HepG2 (cell line): ENCODE measurements around the gene ZBTB46.

Source experiments
- BHLHE40 ChIP-seq: IDR thresholded peaks from 2 replicates; pipeline ENCODE4 v1.6.1; 2011; ENCODE audit warnings: low read length, improper control_type of control experiment
- E2F5 ChIP-seq: sonication (generic); formaldehyde crosslinking; conservative IDR thresholded peaks from 2 replicates; pipeline ENCODE4 v1.4.0; 2020; ENCODE audit warnings: missing genetic modification reagents
- ELF4 ChIP-seq: sonication (generic); formaldehyde crosslinking; IDR thresholded peaks from 2 replicates; pipeline ENCODE4 v1.5.0; 2020; ENCODE audit warnings: missing genetic modification reagents, mild to moderate bottlenecking, moderate library complexity, borderline replicate concordance
- EP300 ChIP-seq, 3 experiments: sonication (generic) in 1 of 3; formaldehyde crosslinking in 1 of 3; IDR thresholded peaks; 2 replicates each; pipeline versions ENCODE4 v1.5.1 to v1.6.1; 2011 to 2020; ENCODE audit warnings: low read depth in 2 of 3, low read length in 2 of 3, borderline replicate concordance in 1 of 3, improper control_type of control experiment in 1 of 3, mild to moderate bottlenecking in 1 of 3, missing genetic modification reagents in 1 of 3, moderate library complexity in 1 of 3
- HDAC2 ChIP-seq: sonication (generic); formaldehyde crosslinking; IDR thresholded peaks from 2 replicates; pipeline ENCODE4 v1.4.0; 2020; ENCODE audit warnings: missing genetic modification reagents
- KAT8 ChIP-seq: IDR thresholded peaks from 2 replicates; pipeline ENCODE4 v1.6.1; 2016; ENCODE audit warnings: missing genetic modification reagents, missing compliant biosample characterization
- MAFF ChIP-seq: IDR thresholded peaks from 2 replicates; pipeline ENCODE4 v1.6.1; 2011; ENCODE audit warnings: low read depth, low read length, improper control_type of control experiment
- NR2C2 ChIP-seq: sonication (generic); formaldehyde crosslinking; IDR thresholded peaks from 2 replicates; pipeline ENCODE4 v1.4.0; 2020; ENCODE audit warnings: missing genetic modification reagents, mild to moderate bottlenecking, moderate library complexity, borderline replicate concordance
- RAD21 ChIP-seq: fragments of 450-650 bp; formaldehyde crosslinking; IDR thresholded peaks from 2 replicates; pipeline ENCODE4 v1.5.0; 2020; ENCODE audit warnings: mild to moderate bottlenecking
- SIN3A ChIP-seq: IDR thresholded peaks from 2 replicates; pipeline ENCODE4 v1.6.1; 2011; ENCODE audit warnings: low read depth, mild to moderate bottlenecking, control low read depth, low read length, borderline replicate concordance
- TAF1 ChIP-seq: sonication (generic); formaldehyde crosslinking; IDR thresholded peaks from 2 replicates; pipeline ENCODE4 v1.4.0; 2020; ENCODE audit warnings: missing genetic modification reagents
- TCF12 ChIP-seq, 2 experiments: fragments of 450-650 bp in 1 of 2; sonication (generic) in 1 of 2; formaldehyde crosslinking in 1 of 2; IDR thresholded peaks; 2 replicates each; pipeline versions ENCODE4 v1.6.1 to v1.8.0; 2017 to 2022; ENCODE audit warnings: antibody characterized with exemption in 1 of 2, mild to moderate bottlenecking in 1 of 2, missing genetic modification reagents in 1 of 2, moderate library complexity in 1 of 2
- TF ChIP-seq, protein P1 (sequence below): sonication (generic); formaldehyde crosslinking; IDR thresholded peaks from 2 replicates; pipeline ENCODE4 v1.4.0; 2020; ENCODE audit warnings: low read depth, missing genetic modification reagents
- TF ChIP-seq, protein P2 (sequence below): sonication (generic); formaldehyde crosslinking; IDR thresholded peaks from 2 replicates; pipeline ENCODE4 v1.4.0; 2020; ENCODE audit warnings: missing genetic modification reagents, borderline replicate concordance

- TF ChIP-seq E2F5 (CRISPR knock-in tag), result no peak
- no peak for TF ChIP-seq NR2C2 (CRISPR knock-in tag)
- TF ChIP-seq HDAC2 (CRISPR knock-in tag), result no peak
- TF ChIP-seq EP300 (IDR thresholded peaks at IDR 0.05; ENCODE audit: low read depth in 2 of 2, low read length in 2 of 2), result no peak
- TF ChIP-seq EP300 (CRISPR knock-in tag; IDR thresholded peaks at IDR 0.05; ENCODE audit: borderline replicate concordance), result no peak
- TF ChIP-seq, protein P1, sequence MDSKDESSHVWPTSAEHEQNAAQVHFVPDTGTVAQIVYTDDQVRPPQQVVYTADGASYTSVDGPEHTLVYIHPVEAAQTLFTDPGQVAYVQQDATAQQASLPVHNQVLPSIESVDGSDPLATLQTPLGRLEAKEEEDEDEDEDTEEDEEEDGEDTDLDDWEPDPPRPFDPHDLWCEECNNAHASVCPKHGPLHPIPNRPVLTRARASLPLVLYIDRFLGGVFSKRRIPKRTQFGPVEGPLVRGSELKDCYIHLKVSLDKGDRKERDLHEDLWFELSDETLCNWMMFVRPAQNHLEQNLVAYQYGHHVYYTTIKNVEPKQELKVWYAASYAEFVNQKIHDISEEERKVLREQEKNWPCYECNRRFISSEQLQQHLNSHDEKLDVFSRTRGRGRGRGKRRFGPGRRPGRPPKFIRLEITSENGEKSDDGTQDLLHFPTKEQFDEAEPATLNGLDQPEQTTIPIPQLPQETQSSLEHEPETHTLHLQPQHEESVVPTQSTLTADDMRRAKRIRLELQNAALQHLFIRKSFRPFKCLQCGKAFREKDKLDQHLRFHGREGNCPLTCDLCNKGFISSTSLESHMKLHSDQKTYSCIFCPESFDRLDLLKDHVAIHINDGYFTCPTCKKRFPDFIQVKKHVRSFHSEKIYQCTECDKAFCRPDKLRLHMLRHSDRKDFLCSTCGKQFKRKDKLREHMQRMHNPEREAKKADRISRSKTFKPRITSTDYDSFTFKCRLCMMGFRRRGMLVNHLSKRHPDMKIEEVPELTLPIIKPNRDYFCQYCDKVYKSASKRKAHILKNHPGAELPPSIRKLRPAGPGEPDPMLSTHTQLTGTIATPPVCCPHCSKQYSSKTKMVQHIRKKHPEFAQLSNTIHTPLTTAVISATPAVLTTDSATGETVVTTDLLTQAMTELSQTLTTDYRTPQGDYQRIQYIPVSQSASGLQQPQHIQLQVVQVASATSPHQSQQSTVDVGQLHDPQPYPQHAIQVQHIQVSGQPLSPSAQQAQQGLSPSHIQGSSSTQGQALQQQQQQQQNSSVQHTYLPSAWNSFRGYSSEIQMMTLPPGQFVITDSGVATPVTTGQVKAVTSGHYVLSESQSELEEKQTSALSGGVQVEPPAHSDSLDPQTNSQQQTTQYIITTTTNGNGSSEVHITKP, result no peak
- no peak for TF ChIP-seq MAFF
- TF ChIP-seq TAF1 (CRISPR knock-in tag), result no peak
- TF ChIP-seq ELF4 (CRISPR knock-in tag), result no peak
- TF ChIP-seq, protein P2, sequence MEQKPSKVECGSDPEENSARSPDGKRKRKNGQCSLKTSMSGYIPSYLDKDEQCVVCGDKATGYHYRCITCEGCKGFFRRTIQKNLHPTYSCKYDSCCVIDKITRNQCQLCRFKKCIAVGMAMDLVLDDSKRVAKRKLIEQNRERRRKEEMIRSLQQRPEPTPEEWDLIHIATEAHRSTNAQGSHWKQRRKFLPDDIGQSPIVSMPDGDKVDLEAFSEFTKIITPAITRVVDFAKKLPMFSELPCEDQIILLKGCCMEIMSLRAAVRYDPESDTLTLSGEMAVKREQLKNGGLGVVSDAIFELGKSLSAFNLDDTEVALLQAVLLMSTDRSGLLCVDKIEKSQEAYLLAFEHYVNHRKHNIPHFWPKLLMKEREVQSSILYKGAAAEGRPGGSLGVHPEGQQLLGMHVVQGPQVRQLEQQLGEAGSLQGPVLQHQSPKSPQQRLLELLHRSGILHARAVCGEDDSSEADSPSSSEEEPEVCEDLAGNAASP (CRISPR knock-in tag), result no peak
- no peak for TF ChIP-seq TCF12 (IDR thresholded peaks at IDR 0.05)
- no peak for TF ChIP-seq TCF12 (CRISPR knock-in tag; IDR thresholded peaks at IDR 0.05)
- no peak for TF ChIP-seq KAT8 (CRISPR knock-in tag)
- no peak for TF ChIP-seq BHLHE40
- no peak for TF ChIP-seq RAD21 (CRISPR knock-in tag)
- TF ChIP-seq SIN3A, result no peak
Observed at GRCh38 chr20:63810730-63811490, 20.2 kb downstream of the ZBTB46 start.
